COLO668 (cell line): ENCODE measurements around the gene ORC2.
"Not testable (repeated sequence)": the region's sequence is repeated elsewhere in the genome, so short reads cannot be mapped to it uniquely, and the experiment has no call there.

Source experiments
- DNase-seq: peaks from one replicate; lab custom pipeline; 2025; ENCODE audit not compliant: unreplicated experiment; lab: John Stamatoyannopoulos, UW

Gene ORC2

GRCh38 chr2:200963124-200963917 is at the start of gene ORC2:
ORC2 (minus strand) TSS chr2:200963660; CDS start chr2:200958123, 5,537 bp downstream.
- peak; percentile 96 for DNase-seq

- DNase-seq, result no peak
These were observed 44.9 kb upstream of the ORC2 start for GRCh38 chr2:201008296-201008829.

- DNase-seq, result no peak
These were observed 44.1 kb upstream of the ORC2 start for GRCh38 chr2:201007584-201007998.

GRCh38 chr2:201006704-201007103 is 43.2 kb upstream of the ORC2 start:
- no peak for DNase-seq

- DNase-seq, result no peak
These were observed 40.9 kb upstream of the ORC2 start for GRCh38 chr2:201004370-201004769.

GRCh38 chr2:200993097-200993496 is 29.6 kb upstream of the ORC2 start:
- DNase-seq, result no peak

GRCh38 chr2:200987137-200987536 is 23.7 kb upstream of the ORC2 start:
- DNase-seq, result no peak

GRCh38 chr2:200985799-200986198 is 22.3 kb upstream of the ORC2 start:
- no peak for DNase-seq

GRCh38 chr2:200976710-200977109 is 13.2 kb upstream of the ORC2 start:
- no peak for DNase-seq

- no peak for DNase-seq
These were observed 12.2 kb upstream of the ORC2 start for GRCh38 chr2:200975672-200976071.

- not testable (repeated sequence) for DNase-seq
These were observed 6.6 kb upstream of the ORC2 start for GRCh38 chr2:200970057-200970456.

- no peak for DNase-seq
These were observed 5.3 kb upstream of the ORC2 start for GRCh38 chr2:200968735-200969134.

- no peak for DNase-seq
These were observed 4.7 kb upstream of the ORC2 start for GRCh38 chr2:200968162-200968561.

GRCh38 chr2:200966770-200967169 is 3.3 kb upstream of the ORC2 start:
- no peak for DNase-seq

GRCh38 chr2:200964498-200964897 is 1.0 kb upstream of the ORC2 start:
- no peak for DNase-seq

GRCh38 chr2:200963918-200964252 is 425 bp upstream of the ORC2 start:
- not testable (repeated sequence) for DNase-seq

- DNase-seq, result no peak
These were observed 693 bp downstream of the ORC2 start for GRCh38 chr2:200962811-200963123.

- no peak for DNase-seq
These were observed 1.8 kb downstream of the ORC2 start for GRCh38 chr2:200961674-200962073.

GRCh38 chr2:200950378-200950777 is 13.1 kb downstream of the ORC2 start:
- DNase-seq, result no peak

GRCh38 chr2:200945395-200945729 is 18.1 kb downstream of the ORC2 start:
- DNase-seq, result no peak

- DNase-seq, result no peak
These were observed 18.7 kb downstream of the ORC2 start for GRCh38 chr2:200944467-200945394.

GRCh38 chr2:200943527-200944105 is 19.8 kb downstream of the ORC2 start:
- DNase-seq, result no peak
